Heart left ventricle (tissue), 16 donors: ENCODE measurements around the gene CD300LG. TPM values are rescaled to one million over a fixed set of nuclear protein-coding genes. Genes with fewer than 3 reads are reported as not detected.
A peak's percentile ranks its signal among the peaks of the same experiment; 100 is the strongest.

Source experiments
- ATAC-seq, 4 donors: fragments of 200-7000 bp; cut with Tn5 transposase; one replicate each; pipeline ENCODE4 v1.9.1; 2020 to 2022; ENCODE audit warnings: moderate library complexity in 4 of 4, mild to moderate bottlenecking in 3 of 4, moderate number of reproducible peaks in 1 of 4
- DNase-seq, 5 donors: peaks; one replicate each; pipeline ENCODE4 v3.0.0-alpha.2; 2020
- H3K27ac ChIP-seq, 12 donors: fragments of 200-600 bp; sonication (generic) in 4 of 12; one replicate each; pipeline versions ENCODE4 v1.5.0 to v1.8.0; 2016 to 2022; ENCODE audit warnings: mild to moderate bottlenecking in 2 of 12
- H3K27me3 ChIP-seq, 9 donors: fragments of 200-600 bp; sonication (generic) in 2 of 9; one replicate each; pipeline versions ENCODE4 v1.5.1 to v1.8.0; 2016 to 2022; ENCODE audit warnings: mild to moderate bottlenecking in 3 of 9
- H3K36me3 ChIP-seq, 9 donors: fragments of 200-600 bp; sonication (generic) in 2 of 9; one replicate each; pipeline versions ENCODE4 v1.5.0 to v1.8.0; 2018 to 2022; ENCODE audit warnings: mild to moderate bottlenecking in 2 of 9
- H3K4me1 ChIP-seq, 12 donors: fragments of 200-600 bp; sonication (generic) in 4 of 12; one replicate each; pipeline versions ENCODE4 v1.5.0 to v1.8.0; 2016 to 2022; ENCODE audit warnings: mild to moderate bottlenecking in 3 of 12
- H3K4me3 ChIP-seq, 12 donors: fragments of 200-600 bp; sonication (generic) in 4 of 12; one replicate each; pipeline versions ENCODE4 v1.5.0 to v1.8.0; 2017 to 2022; ENCODE audit warnings: mild to moderate bottlenecking in 9 of 12, moderate library complexity in 4 of 12
- H3K9me3 ChIP-seq, 12 donors: fragments of 200-600 bp; sonication (generic) in 4 of 12; one replicate each; pipeline versions ENCODE4 v1.5.0 to v1.8.0; 2016 to 2022; ENCODE audit warnings: mild to moderate bottlenecking in 1 of 12
- CTCF ChIP-seq, 12 donors: fragments of 200-600 bp; sonication (generic) in 4 of 12; IDR thresholded peaks; one replicate each; pipeline versions ENCODE4 v1.5.0 to v1.8.0; 2018 to 2022; ENCODE audit warnings: antibody characterized with exemption in 12 of 12, mild to moderate bottlenecking in 5 of 12
- POLR2A ChIP-seq, 2 donors: fragments of 450-650 bp; IDR thresholded peaks; one replicate each; pipeline ENCODE4 v1.6.1; 2017; ENCODE audit warnings: antibody characterized with exemption in 2 of 2, mild to moderate bottlenecking in 2 of 2, moderate library complexity in 2 of 2
- WGBS, 4 donors: extraction: QIAGEN DNeasy Blood & Tissue Kit in 2 of 4; methylation state at CpG; one replicate each; pipeline versions ENCODE4 v1.1.5 to v1.1.7; 2013 to 2018; 5-methylcytosine and 5-hydroxymethylcytosine counted together
- intact Hi-C, 10 donors: fragments of 100-400 bp; cut with DNase I; formaldehyde crosslinking; loops; one replicate each; pipeline versions ENCODE4 v1.11.1 to v1.14.2; 2022
- polyA plus RNA-seq, 2 donors: library from polyadenylated mRNA; stranded (reverse); fragments of 200-250 nt; gene quantifications; one replicate each; pipeline ENCODE4 v1.2.3, GENCODE V29; 2013
- total RNA-seq, 9 donors: library from RNA; depleted of rRNA in 2 of 9; stranded (reverse); fragments of >200 nt in 2 of 9; fragmentation: NEBNext Ultra II Directional in 3 of 9; extraction: Animal tissue kit (Norgen Biotek cat#: 25700) in 3 of 9; gene quantifications; one replicate each; pipeline versions ENCODE4 v1.1.0 to v1.2.4, GENCODE V29; 2016 to 2023
- donor health status: ischemic (EF 13 %, LVEDD 7.1; RV severe dilation, severe dysfunction).
- donor health status: healthy with polysubstance abuse.
- donor health status: DM: no; HTN: yes; CAD: no.
- donor health status: DM: no; HTN: no; CAD: no.
- donor health status: ischemic (EF 25% LVEDD 6.9; RV normal size, moderate dysfunction).
- donor health status: ischemic (EF 25% LVEDD 5.7; RV mildly dilated, moderate dysfunction).
- donor health status: healthy.
- donor health status: DM: yes; HTN: yes; CAD: no.
- donor health status: ischemic (EF 35%, LVEDD 5.7; RV mildly dilated, moderate dysfunction).
- donor health status: nonischemic (EF 11% LVEDD 7.7; RV severe dilation, severe dysfunction).
- donor health status: DM: yes; HTN: yes; CAD: no.
- donor health status: PGD.
- donor health status: ischemic (EF 29% LVEDD 5.4; RV normal size, mild dysfunction).
- donor health status: nonischemic (EF 23%, LVEDD 6.1; RV moderate dilation, normal function).

Gene CD300LG
- total and polyA plus RNA-seq, 11 donors = 7.3 to 85.8 (median 19.9) TPM

GRCh38 chr17:43832168-43832975 lies 14.6 kb upstream of the CD300LG start:
- TF ChIP-seq POLR2A (IDR thresholded peaks at IDR 0.05) (no peak), CTCF (IDR thresholded peaks at IDR 0.05) (peak in 2 of 12 donors; percentile 6 to 15)
- DNase-seq = peak; percentile 48 to 84 (median 70)
- peak overlapping the region; percentile 66 to 96 (median 83) for H3K27ac ChIP-seq
- WGBS, 4 donors = 8 to 42% (median 11%) methylated on average over 10 to 51 of the region's 51 CpGs
- peak overlapping the region; percentile 64 to 93 (median 78) for H3K4me3 ChIP-seq
- no peaks in the 10 kb centered on the region for H3K27me3 ChIP-seq
- H3K36me3 ChIP-seq = peaks cover 0 to 36% (median 23%) of the 10 kb centered on the region in 9 donors
- peaks cover 0 to 62% (median 16%) of the 10 kb centered on the region in 12 donors for H3K4me1 ChIP-seq
- H3K9me3 ChIP-seq = no peaks in the 10 kb centered on the region
- intact Hi-C loops = loop anchor here in 8 of 10 donors (2.0 to 10.0 kb wide), 4 partner anchors 48 to 55 kb away; partner anchors contain the start of genes CFAP97D1 (in 4 of the 8) and DUSP3 (in 4 of the 8)
- peak; percentile 23 to 52 (median 48) for ATAC-seq

GRCh38 chr17:43832976-43833829 lies 13.8 kb upstream of the CD300LG start, which contains the start of gene MPP3:
Gene MPP3 (minus strand): TSS chr17:43833146. CDS start chr17:43831906, 1,240 bp downstream.
- Histone ChIP-seq H3K4me3 (peak within 1 kb of the TSS; percentile 64 to 93 (median 78)), H3K27ac (peak within 1 kb of the TSS; percentile 66 to 96 (median 83)), H3K4me1 (peaks cover 0 to 54% (median 15%) of the 10 kb centered on the region in 12 donors), H3K9me3 (no peaks in the 10 kb centered on the region), H3K36me3 (peaks cover 0 to 28% (median 17%) of the 10 kb centered on the region in 9 donors), H3K27me3 (no peaks in the 10 kb centered on the region)
- WGBS, 4 donors = 2 to 5% (median 3%) methylated on average over 38 to 85 of the region's 87 CpGs
- ATAC-seq = peak; percentile 24 to 84 (median 74)
- DNase-seq = peak; percentile 72 to 86 (median 80)
- intact Hi-C loops = loop anchor here in 8 of 10 donors (2.0 to 10.0 kb wide), 4 partner anchors 48 to 56 kb away; partner anchors contain the start of genes CFAP97D1 (in 4 of the 8) and DUSP3 (in 4 of the 8)
- TF ChIP-seq CTCF (IDR thresholded peaks at IDR 0.05) (no peak), POLR2A (IDR thresholded peaks at IDR 0.05) (peak; percentile 81 to 89)

GRCh38 chr17:43834106-43834505 lies 12.9 kb upstream of the CD300LG start:
- no peak for DNase-seq
- Histone ChIP-seq H3K36me3 (peaks cover 0 to 20% (median 11%) of the 10 kb centered on the region in 9 donors), H3K27ac (peak overlapping the region in 2 of 12 donors; percentile 79 to 86), H3K4me3 (no peak overlapping the region), H3K9me3 (no peaks in the 10 kb centered on the region), H3K27me3 (no peaks in the 10 kb centered on the region), H3K4me1 (peaks cover 0 to 45% (median 13%) of the 10 kb centered on the region in 12 donors)
- WGBS, 4 donors = 63 to 76% (median 73%) methylated on average over 2 of the region's 2 CpGs
- ATAC-seq = no peak
- intact Hi-C loops = loop anchor here in 7 of 10 donors (5.0 to 10.0 kb wide), 3 partner anchors 49 to 57 kb away; partner anchors contain the start of genes CFAP97D1 (in 4 of the 7) and DUSP3 (in 3 of the 7)
- TF ChIP-seq POLR2A (IDR thresholded peaks at IDR 0.05) (no peak), CTCF (IDR thresholded peaks at IDR 0.05) (no peak)
